Neural progenitor cell (in vitro differentiated cells): Measurements from ENCODE around the gene GALE. TPM values are rescaled to one million over a fixed set of nuclear protein-coding genes. Genes with fewer than 3 reads are reported as not detected.

Source experiments
- DNase-seq: peaks from one replicate; pipeline ENCODE4 v3.0.0-alpha.2; 2016; ENCODE audit warnings: low spot score
- H2AFZ ChIP-seq: fragments of 200-600 bp; sonication (generic); replicated peaks from 2 replicates; pipeline ENCODE4 v1.6.1; 2016; ENCODE audit warnings: antibody characterized with exemption
- H3F3A ChIP-seq: fragments of 200-600 bp; sonication (generic); 2 replicates; pipeline ENCODE4 v1.6.1; 2016; ENCODE audit warnings: antibody characterized with exemption, low read depth
- H3K27ac ChIP-seq: fragments of 200-600 bp; sonication (generic); 2 replicates; pipeline ENCODE4 v1.5.1; 2016; ENCODE audit warnings: mild to moderate bottlenecking
- H3K27me3 ChIP-seq: fragments of 200-600 bp; sonication (generic); 2 replicates; pipeline ENCODE4 v1.6.1; 2016; ENCODE audit warnings: mild to moderate bottlenecking, moderate library complexity
- H3K36me3 ChIP-seq: fragments of 200-600 bp; sonication (generic); 2 replicates; pipeline ENCODE4 v1.5.1; 2016
- H3K4me1 ChIP-seq: fragments of 200-600 bp; sonication (generic); 2 replicates; pipeline ENCODE4 v1.6.1; 2016; ENCODE audit warnings: mixed run types
- H3K4me2 ChIP-seq: fragments of 200-600 bp; sonication (generic); 2 replicates; pipeline ENCODE4 v1.6.1; 2016
- H3K4me3 ChIP-seq: fragments of 200-600 bp; sonication (generic); 2 replicates; pipeline ENCODE4 v1.5.1; 2016
- H3K79me2 ChIP-seq: fragments of 200-600 bp; sonication (generic); 2 replicates; pipeline ENCODE4 v1.6.1; 2016; ENCODE audit warnings: low read depth
- H3K9ac ChIP-seq: fragments of 200-600 bp; sonication (generic); 2 replicates; pipeline ENCODE4 v1.6.1; 2016
- H3K9me3 ChIP-seq: fragments of 200-600 bp; sonication (generic); 2 replicates; pipeline ENCODE4 v1.5.1; 2016; ENCODE audit warnings: low read depth
- H4K20me1 ChIP-seq: fragments of 200-600 bp; sonication (generic); 2 replicates; pipeline ENCODE4 v1.6.1; 2016; ENCODE audit warnings: low read depth
- H3K27ac Mint-ChIP-seq: 3 replicates; pipeline ENCODE4 v1.8.0; 2021; ENCODE audit warnings: mixed read lengths
- H3K27me3 Mint-ChIP-seq: 2 replicates; pipeline ENCODE4 v1.8.0; 2022; ENCODE audit warnings: low read depth, mild to moderate bottlenecking, inconsistent platforms, moderate library complexity, mixed read lengths; ENCODE audit not compliant: insufficient read depth
- H3K36me3 Mint-ChIP-seq: 3 replicates; pipeline ENCODE4 v1.8.0; 2021; ENCODE audit warnings: mixed read lengths
- H3K4me1 Mint-ChIP-seq: 3 replicates; pipeline ENCODE4 v1.8.0; 2021; ENCODE audit warnings: mixed read lengths
- H3K4me3 Mint-ChIP-seq: 3 replicates; pipeline ENCODE4 v1.8.0; 2021; ENCODE audit warnings: mild to moderate bottlenecking, moderate library complexity, mixed read lengths
- H3K9me3 Mint-ChIP-seq: 3 replicates; pipeline ENCODE4 v1.8.0; 2020; ENCODE audit warnings: mixed read lengths
- EZH2 ChIP-seq: fragments of 200-600 bp; sonication (generic); IDR thresholded peaks from 2 replicates; pipeline ENCODE4 v1.6.1; 2017; ENCODE audit warnings: antibody characterized with exemption, mild to moderate bottlenecking, moderate library complexity
- EZH2phosphoT487 ChIP-seq: fragments of 200-600 bp; sonication (generic); IDR thresholded peaks from 2 replicates; pipeline ENCODE4 v1.6.1; 2017; ENCODE audit warnings: antibody characterized with exemption
- total RNA-seq: library from RNA; depleted of rRNA; stranded (reverse); fragments of >200 nt; gene quantifications from 2 replicates; pipeline ENCODE4 v1.2.3, GENCODE V29; 2015; ENCODE audit warnings: low replicate concordance
- TF ChIP-seq, protein P1 (sequence below): fragments of 200-600 bp; sonication (generic); IDR thresholded peaks from 2 replicates; pipeline ENCODE4 v1.5.1; 2017; ENCODE audit warnings: antibody characterized with exemption, mild to moderate bottlenecking

The GALE gene
- total RNA-seq, 1 donor from 2014 or later, result 15.6 TPM

DNA sequence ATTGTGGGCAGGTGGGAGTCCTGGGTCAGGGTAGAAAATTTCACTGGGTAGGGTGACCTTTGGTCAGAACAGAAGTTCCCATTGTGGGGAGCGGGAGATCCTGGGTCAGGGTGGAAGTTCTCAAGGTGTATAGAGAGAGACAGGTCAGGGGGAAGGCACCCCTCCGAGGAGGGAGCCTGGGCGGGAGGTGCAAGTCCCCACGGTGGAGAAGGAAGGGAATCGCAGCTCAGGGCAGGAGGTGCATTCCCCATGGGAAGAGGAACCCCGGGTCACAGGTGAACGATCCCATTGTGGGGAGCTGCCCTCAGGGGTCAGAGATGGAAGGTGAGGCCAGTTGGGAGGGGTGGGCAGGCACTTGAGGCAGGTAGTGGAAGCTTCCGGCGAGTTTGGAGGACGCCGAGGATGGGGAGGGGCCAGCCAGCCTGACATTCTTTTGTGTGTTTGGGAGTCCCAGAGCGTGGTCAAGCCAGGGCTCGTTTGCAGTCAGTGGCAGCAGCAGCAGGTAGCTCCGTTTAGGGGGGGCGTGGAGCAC is 9.0 kb downstream of the GALE start:
- peaks cover 3% of the 10 kb centered on the region for H3K4me1 ChIP-seq
- peak overlapping the region; percentile 78 for H3K9ac ChIP-seq
- peaks cover 26% of the 10 kb centered on the region for H3F3A ChIP-seq
- H3K4me2 ChIP-seq, result peak overlapping the region; percentile 100
- no peaks in the 10 kb centered on the region for H3K36me3 ChIP-seq
- H4K20me1 ChIP-seq, result no peaks in the 10 kb centered on the region
- H3K9me3 ChIP-seq, result no peaks in the 10 kb centered on the region
- peaks cover 22% of the 10 kb centered on the region for H3K79me2 ChIP-seq
- no peak overlapping the region for H3K27ac ChIP-seq
- peak overlapping the region; percentile 97 for H3K4me3 ChIP-seq
- peak overlapping the region; percentile 38 for H3K27ac Mint-ChIP-seq
- peak; percentile 60 for DNase-seq
- no peaks in the 10 kb centered on the region for H3K9me3 Mint-ChIP-seq
- H3K27me3 Mint-ChIP-seq, result no peaks in the 10 kb centered on the region
- H3K36me3 Mint-ChIP-seq, result peaks cover 13% of the 10 kb centered on the region
- H2AFZ ChIP-seq, result no peak overlapping the region
- TF ChIP-seq, protein P1, sequence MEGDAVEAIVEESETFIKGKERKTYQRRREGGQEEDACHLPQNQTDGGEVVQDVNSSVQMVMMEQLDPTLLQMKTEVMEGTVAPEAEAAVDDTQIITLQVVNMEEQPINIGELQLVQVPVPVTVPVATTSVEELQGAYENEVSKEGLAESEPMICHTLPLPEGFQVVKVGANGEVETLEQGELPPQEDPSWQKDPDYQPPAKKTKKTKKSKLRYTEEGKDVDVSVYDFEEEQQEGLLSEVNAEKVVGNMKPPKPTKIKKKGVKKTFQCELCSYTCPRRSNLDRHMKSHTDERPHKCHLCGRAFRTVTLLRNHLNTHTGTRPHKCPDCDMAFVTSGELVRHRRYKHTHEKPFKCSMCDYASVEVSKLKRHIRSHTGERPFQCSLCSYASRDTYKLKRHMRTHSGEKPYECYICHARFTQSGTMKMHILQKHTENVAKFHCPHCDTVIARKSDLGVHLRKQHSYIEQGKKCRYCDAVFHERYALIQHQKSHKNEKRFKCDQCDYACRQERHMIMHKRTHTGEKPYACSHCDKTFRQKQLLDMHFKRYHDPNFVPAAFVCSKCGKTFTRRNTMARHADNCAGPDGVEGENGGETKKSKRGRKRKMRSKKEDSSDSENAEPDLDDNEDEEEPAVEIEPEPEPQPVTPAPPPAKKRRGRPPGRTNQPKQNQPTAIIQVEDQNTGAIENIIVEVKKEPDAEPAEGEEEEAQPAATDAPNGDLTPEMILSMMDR, result no peak
- TF ChIP-seq EZH2phosphoT487 (no peak), EZH2 (no peak)
- H3K27me3 ChIP-seq, result no peaks in the 10 kb centered on the region
- peaks cover 15% of the 10 kb centered on the region for H3K4me1 Mint-ChIP-seq
- peak overlapping the region; percentile 94 for H3K4me3 Mint-ChIP-seq

DNA sequence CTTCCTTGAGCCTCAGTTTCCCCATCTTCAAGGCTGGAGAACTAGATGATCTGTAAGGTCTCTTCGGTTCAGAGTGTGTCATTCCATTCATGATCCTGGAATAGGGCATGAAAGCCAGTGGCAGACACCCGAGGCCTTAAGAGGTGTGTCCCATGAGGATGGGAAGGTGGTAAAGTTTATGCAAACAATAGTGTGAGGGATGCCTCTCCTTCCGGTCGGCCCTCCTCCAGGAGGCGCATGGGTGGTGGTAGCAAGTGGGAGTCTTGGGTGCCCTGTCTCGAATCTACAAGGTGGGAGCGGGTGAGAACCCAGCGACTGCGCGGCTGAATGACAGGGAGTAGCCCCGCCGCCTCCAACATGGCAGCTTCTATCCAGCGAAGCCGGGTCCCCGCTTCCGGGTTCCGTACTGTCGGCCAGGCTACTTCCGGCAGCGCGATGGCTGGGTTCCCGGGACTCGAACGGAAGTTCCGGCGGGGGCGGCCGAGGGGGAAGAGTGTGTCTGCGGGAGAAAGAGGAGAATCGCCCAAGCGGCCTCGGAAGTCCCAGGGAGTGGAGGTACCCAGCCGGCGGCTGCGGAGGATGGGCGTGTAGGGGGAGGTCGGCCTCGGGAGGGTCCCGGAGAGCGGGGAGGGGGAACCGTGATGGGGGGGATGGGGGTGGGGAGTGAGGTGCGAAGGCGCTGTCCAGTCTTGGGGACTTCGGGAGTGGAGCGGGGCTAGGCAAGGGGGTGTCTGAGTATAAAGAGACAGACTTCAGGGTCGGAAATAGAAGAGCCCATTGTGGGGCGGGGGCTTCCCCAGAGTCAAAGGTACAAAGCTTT is 9.6 kb downstream of the GALE start, which contains the start of gene LYPLA2:
TSS of gene LYPLA2 (plus strand) at position 450 of the 820 bp plus-strand sequence. CDS start 1,538 bp downstream, outside the sequence.
- Mint-ChIP-seq H3K36me3 (peaks cover 18% of the 10 kb centered on the region), H3K27me3 (no peaks in the 10 kb centered on the region)
- peak within 1 kb of the TSS; percentile 78 for H3K9ac ChIP-seq

DNA sequence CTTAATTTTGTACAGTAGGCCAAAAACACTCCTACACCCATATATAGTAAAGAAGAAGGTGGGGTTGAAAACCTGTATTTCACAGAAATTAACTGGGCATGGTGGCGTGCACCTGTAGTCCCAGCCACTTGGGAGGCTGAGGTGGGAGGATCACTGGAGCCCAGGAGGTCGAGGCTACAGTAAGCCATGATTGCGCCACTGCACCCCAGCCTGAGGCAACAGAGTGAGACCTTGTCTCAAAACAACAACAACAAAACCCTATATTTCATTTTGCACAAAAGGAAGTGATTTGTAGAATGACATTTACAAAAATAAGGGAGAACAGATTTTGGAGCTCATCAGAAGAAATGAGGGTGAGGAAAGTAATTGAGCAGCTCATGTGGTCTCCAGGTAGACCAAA is 11.9 kb downstream of the GALE start:
- Histone ChIP-seq H3K9ac (no peak overlapping the region), H3K9me3 (no peaks in the 10 kb centered on the region), H3K27ac (no peak overlapping the region), H3K79me2 (peaks cover 28% of the 10 kb centered on the region), H2AFZ (no peak overlapping the region), H4K20me1 (peaks cover 6% of the 10 kb centered on the region), H3K27me3 (no peaks in the 10 kb centered on the region), H3F3A (peaks cover 26% of the 10 kb centered on the region), H3K4me2 (no peak overlapping the region), H3K4me1 (peaks cover 3% of the 10 kb centered on the region), H3K4me3 (no peak overlapping the region), H3K36me3 (peaks cover 2% of the 10 kb centered on the region)
- H3K4me1 Mint-ChIP-seq, result peaks cover 15% of the 10 kb centered on the region
- no peaks in the 10 kb centered on the region for H3K9me3 Mint-ChIP-seq
- H3K4me3 Mint-ChIP-seq, result no peak overlapping the region
- no peaks in the 10 kb centered on the region for H3K27me3 Mint-ChIP-seq
- TF ChIP-seq EZH2phosphoT487, result no peak
- no peak for TF ChIP-seq EZH2
- TF ChIP-seq, protein P1, result no peak
- no peak overlapping the region for H3K27ac Mint-ChIP-seq
- H3K36me3 Mint-ChIP-seq, result peaks cover 21% of the 10 kb centered on the region
- DNase-seq, result no peak

More for the DNA sequence above, 9.6 kb downstream of the GALE start, which contains the start of gene LYPLA2:
- Mint-ChIP-seq H3K4me3 (peak within 1 kb of the TSS; percentile 94), H3K4me1 (peaks cover 15% of the 10 kb centered on the region), H3K27ac (peak within 1 kb of the TSS; percentile 87), H3K9me3 (no peaks in the 10 kb centered on the region)
- Histone ChIP-seq H3F3A (peaks cover 26% of the 10 kb centered on the region), H3K27ac (no peak within 1 kb of the TSS), H3K79me2 (peaks cover 22% of the 10 kb centered on the region), H2AFZ (no peak within 1 kb of the TSS), H3K4me2 (peak within 1 kb of the TSS; percentile 100), H4K20me1 (no peaks in the 10 kb centered on the region), H3K36me3 (no peaks in the 10 kb centered on the region), H3K4me3 (peak within 1 kb of the TSS; percentile 97), H3K4me1 (peaks cover 3% of the 10 kb centered on the region), H3K27me3 (no peaks in the 10 kb centered on the region), H3K9me3 (no peaks in the 10 kb centered on the region)
- DNase-seq, result peak; percentile 92
- TF ChIP-seq EZH2phosphoT487, result no peak
- no peak for TF ChIP-seq EZH2
- TF ChIP-seq, protein P1, result no peak
